ENCODE results near the gene CCDC124.

GRCh38 chr19:17931532-17932191 lies 1.2 kb upstream of the CCDC124 start:
- TF ChIP-seq CTCF (IDR thresholded peaks at IDR 0.05; ENCODE audit: low read depth, low read length, missing input control) (no peak), MAX (IDR thresholded peaks at IDR 0.05) (no peak)

Measured in liver (tissue), 2 donors.